Activated naive CD4-positive, alpha-beta T cell treated with anti-CD3 and anti-CD28 coated beads, Interleukin-2, amount 50 U/mL, for 72 hours (primary cell): Measurements from ENCODE around the gene KRTAP10-3. TPM values are rescaled to one million over a fixed set of nuclear protein-coding genes. Genes with fewer than 3 reads are reported as not detected.
A peak's percentile ranks its signal among the peaks of the same experiment; 100 is the strongest.
"Not testable (repeated sequence)": the region's sequence is repeated elsewhere in the genome, so short reads cannot be mapped to it uniquely, and the experiment has no call there.

ENCODE experiments used
- ATAC-seq, 2 donors: fragments of 150-1000 bp; cut with Tn5 transposase; 2 replicates each; pipeline ENCODE4 v1.10.0; 2021; ENCODE audit warnings: mild to moderate bottlenecking in 2 of 2, moderate library complexity in 2 of 2
- DNase-seq, 2 donors: peaks; one replicate each; pipeline ENCODE4 v3.0.0; 2021 to 2022; ENCODE audit warnings: low spot score in 2 of 2
- H3K27ac Mint-ChIP-seq, 2 donors: one replicate each; pipeline ENCODE4 v1.8.0; 2022; ENCODE audit warnings: mild to moderate bottlenecking in 2 of 2, mixed read lengths in 2 of 2
- H3K36me3 Mint-ChIP-seq, 2 donors: one replicate each; pipeline ENCODE4 v1.8.0; 2022; ENCODE audit warnings: mixed read lengths in 2 of 2
- H3K9me3 Mint-ChIP-seq, 2 donors: one replicate each; pipeline ENCODE4 v1.8.0; 2022; ENCODE audit warnings: mixed read lengths in 2 of 2
- total RNA-seq, 2 donors: library from RNA; stranded (reverse); gene quantifications; one replicate each; pipeline ENCODE4 v1.2.3, GENCODE V29; 2022

KRTAP10-3 gene
- total RNA-seq, 2 donors from 2014 or later: not detected

DNA sequence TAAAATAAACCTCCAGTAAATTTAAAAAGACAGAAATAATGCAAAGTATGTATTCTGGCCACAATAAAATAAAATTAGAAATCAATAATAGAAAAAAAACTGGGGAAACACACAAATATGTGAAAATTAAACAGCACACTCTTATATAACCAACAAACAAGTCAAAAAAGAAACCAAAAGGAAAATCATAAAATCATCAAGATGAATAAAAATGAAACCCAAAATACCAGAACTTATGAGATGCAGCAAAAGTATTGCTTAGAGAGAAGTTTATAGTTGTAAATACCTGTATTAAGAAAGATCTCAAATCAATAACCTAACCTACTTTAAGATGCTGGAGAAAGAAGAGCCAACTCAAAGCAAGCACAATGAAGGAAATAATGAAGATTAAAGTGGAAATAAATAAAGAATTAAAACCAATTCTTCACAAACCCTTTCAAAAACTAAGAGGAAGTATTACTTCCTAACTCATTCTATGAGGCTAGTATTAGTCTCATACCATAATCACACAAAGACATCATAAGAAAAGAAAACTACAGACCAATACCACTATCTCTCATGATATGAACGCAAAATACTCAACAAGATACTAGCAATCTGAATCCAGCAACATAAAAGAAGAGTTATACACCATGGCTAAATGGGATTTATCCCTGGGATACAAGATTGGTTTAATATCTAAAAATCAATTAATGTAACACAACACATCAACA lies 6.4 kb upstream of the KRTAP10-3 start:
- Mint-ChIP-seq H3K9me3 (peaks cover 6% of the 10 kb centered on the region in 2 donors), H3K36me3 (peaks cover 9 to 18% of the 10 kb centered on the region in 2 donors), H3K27ac (peak overlapping the region in 1 of 2 donors; percentile 81)
- DNase-seq: no peak
- no peak for ATAC-seq

DNA sequence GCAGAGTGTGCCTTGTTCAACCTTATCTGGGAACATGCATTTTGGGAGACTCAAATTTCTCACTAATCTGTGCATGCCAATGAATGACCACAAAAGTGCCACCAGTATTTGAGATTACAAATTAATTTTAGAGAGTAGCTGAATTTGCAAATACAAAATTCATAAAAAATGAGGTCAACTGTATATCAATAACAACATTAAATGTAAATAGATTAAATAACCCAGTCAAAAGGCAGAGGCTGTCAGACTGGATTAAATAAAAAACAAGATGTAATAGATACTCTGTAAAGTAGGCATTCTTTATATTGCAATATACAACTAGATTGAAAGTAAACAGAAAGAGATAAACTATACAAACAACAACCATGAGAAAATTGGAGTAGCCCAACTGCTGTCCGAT lies 5.5 kb upstream of the KRTAP10-3 start:
- Mint-ChIP-seq H3K9me3 (peaks cover 6% of the 10 kb centered on the region in 2 donors), H3K36me3 (peaks cover 10 to 22% of the 10 kb centered on the region in 2 donors), H3K27ac (no peak overlapping the region)
- DNase-seq: no peak
- ATAC-seq: no peak

DNA sequence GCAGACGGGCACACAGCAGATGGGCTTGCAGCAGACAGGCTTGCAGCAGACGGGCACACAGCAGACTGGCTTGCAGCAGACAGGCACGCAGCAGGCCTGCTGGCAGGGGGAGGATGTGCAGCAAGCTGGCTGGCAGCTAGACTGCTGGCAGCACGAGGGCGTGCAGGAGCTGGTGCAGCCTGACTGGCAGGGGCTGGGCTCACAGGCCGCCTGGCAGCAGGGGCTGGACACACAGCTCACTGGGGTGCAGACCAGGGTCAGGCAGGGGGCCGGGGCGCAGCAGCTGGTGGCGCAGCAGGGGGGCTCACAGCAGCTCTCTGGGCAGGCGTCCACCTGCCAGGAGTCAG lies 293 bp downstream of the KRTAP10-3 start:
- ATAC-seq, DNase-seq, H3K27ac Mint-ChIP-seq: not testable (repeated sequence)
- Mint-ChIP-seq H3K36me3 (peaks cover 10 to 28% of the 10 kb centered on the region in 2 donors), H3K9me3 (peaks cover 6 to 15% of the 10 kb centered on the region in 2 donors)

DNA sequence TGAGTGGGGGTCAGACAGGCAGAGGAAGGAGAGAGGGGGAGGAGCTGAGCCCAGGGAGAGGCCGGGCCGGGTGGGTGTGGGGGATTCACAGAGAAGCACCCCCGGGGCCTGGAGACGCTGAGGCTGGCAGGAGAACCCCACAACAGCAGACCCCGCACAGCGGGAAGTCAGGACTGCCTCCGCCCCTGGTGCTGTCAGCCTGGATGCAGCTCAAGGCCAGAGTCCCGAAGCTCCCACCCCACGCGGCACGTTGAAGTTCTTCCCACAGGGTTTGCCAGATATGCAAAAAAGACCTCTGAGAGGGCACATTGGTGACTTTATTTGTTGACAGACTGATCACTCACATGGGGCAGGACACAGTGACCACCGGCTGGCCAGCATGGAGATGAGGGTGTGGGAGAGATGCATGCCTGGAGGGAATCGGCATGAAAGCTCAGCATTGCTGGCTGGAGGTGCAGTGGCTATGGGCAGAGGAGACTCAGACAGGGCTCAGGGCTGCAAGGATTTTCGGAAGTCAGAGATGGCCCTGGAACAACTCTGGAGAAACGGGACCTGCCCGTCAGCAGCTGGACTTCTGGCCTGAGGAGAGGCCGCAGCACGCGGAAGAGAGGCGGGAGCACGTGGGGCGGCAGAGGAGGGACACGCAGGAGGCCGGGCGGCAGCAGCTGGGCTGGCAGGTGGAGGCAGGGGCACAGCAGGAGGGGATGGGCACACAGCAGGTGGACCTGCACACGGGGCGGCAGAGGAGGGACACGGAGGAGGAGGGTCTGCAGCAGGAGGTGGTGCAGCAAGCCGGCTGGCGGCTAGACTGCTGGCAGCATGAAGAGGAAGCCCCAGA lies 885 bp downstream of the KRTAP10-3 start:
- no peak for DNase-seq
- ATAC-seq: no peak
- Mint-ChIP-seq H3K9me3 (peaks cover 6 to 21% of the 10 kb centered on the region in 2 donors), H3K36me3 (peaks cover 10 to 33% of the 10 kb centered on the region in 2 donors), H3K27ac (peak overlapping the region in 1 of 2 donors; percentile 3)

DNA sequence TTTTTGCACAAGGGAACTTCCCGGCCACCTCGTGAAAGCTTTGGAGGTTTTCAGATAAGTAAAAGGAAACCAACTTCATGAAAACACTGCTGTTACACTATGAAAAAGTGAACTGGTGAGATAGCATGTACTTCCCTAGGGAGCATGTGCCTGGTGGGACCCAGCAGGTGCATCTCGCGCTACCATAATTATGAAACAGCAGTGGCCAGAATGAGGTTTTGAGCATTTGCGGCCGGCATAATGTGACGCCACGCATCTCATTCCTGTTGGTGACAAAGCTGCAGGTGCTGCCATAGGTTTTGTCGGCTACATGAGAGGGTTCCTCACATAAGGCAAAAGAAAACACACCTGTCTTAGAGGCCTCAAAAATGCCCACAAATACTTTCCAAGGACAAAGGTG lies 1.7 kb downstream of the KRTAP10-3 start:
- H3K27ac Mint-ChIP-seq: no peak overlapping the region
- peaks cover 6 to 21% of the 10 kb centered on the region in 2 donors for H3K9me3 Mint-ChIP-seq

DNA sequence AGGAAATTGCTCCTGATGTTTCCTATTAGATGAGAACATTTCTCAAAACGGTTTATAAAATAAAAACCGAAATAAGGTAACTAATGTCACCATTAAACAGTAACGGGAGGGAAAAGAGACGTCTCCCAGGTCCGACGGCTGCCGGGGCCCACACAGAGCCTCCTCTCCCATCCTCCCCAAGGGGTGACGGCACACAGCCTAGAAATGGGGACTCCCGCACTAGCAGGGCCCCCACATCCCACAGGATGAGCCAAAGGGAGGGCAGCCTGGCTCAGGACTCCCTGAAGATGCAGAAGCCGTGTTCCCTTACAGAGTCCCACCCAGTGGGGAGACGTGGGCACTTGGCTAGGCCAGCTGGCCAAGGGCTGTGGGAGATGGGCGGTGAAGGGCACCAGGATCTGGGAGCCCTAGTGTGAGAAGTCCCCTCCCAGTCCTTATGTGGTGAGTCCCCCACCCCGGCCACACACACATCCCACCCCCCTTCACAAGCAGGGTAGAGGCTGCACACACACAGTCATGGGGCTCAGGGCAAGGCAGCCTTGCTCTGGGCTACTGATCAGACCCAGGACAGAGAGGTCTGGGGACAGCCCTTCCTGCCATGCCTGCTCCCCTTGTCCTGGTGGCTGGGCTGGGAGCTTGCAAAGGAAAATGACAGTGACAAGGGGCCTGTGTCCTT lies 3.3 kb downstream of the KRTAP10-3 start:
- DNase-seq (no peak), ATAC-seq (no peak)
- H3K9me3 Mint-ChIP-seq: peaks cover 0 to 16% of the 10 kb centered on the region in 2 donors
- peaks cover 4 to 19% of the 10 kb centered on the region in 2 donors for H3K36me3 Mint-ChIP-seq
- H3K27ac Mint-ChIP-seq: no peak overlapping the region

More for the DNA sequence above, 1.7 kb downstream of the KRTAP10-3 start:
- ATAC-seq (no peak), DNase-seq (no peak)
- peaks cover 10 to 27% of the 10 kb centered on the region in 2 donors for H3K36me3 Mint-ChIP-seq

DNA sequence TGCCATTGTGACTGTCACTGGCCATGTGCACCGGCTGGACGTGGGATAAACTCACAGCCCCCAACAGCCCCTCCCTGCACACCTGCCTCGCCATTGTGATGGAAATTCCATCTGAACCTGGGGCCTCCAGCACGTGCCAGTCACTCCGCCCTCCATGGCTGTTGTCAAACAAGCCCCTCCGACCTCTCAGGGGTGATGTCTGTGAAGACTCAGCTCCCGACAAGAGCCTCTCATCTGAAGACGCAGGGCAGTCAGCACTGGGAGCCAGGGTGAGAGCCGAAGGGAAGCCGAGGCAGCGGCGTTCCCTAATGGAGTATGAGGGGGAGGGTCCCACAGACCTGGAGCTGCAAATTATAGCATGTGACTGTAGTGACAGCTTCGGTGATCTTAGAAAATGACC lies 5.9 kb downstream of the KRTAP10-3 start:
- peaks cover 8 to 15% of the 10 kb centered on the region in 2 donors for H3K36me3 Mint-ChIP-seq
- peaks cover 2 to 17% of the 10 kb centered on the region in 2 donors for H3K9me3 Mint-ChIP-seq
- DNase-seq (no peak), ATAC-seq (no peak)
- H3K27ac Mint-ChIP-seq: no peak overlapping the region

DNA sequence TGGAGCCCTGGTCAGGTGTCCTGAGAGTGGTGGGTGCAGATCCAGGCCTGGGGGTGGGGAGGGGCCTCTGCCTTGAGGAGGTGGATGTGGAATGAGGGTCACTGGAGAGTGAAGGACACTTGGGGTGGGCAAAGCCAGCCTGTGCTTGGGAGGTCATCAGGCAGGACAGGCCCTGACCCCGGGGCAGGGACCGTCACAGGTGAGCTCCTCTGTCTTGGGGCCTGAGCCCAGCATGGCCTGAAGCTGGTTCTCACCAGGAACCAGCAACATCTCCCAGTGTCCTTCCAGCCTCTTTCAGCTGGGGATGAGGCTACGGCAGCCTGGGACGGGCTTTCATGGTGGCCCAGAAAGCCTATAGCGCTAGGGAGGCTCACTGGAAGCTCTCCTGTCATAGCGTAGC lies 6.5 kb downstream of the KRTAP10-3 start:
- DNase-seq (peak in 1 of 2 donors; percentile 43), ATAC-seq (no peak)
- H3K36me3 Mint-ChIP-seq: peaks cover 13 to 20% of the 10 kb centered on the region in 2 donors
- peak overlapping the region in 1 of 2 donors; percentile 22 for H3K27ac Mint-ChIP-seq
- H3K9me3 Mint-ChIP-seq: peaks cover 7 to 22% of the 10 kb centered on the region in 2 donors

DNA sequence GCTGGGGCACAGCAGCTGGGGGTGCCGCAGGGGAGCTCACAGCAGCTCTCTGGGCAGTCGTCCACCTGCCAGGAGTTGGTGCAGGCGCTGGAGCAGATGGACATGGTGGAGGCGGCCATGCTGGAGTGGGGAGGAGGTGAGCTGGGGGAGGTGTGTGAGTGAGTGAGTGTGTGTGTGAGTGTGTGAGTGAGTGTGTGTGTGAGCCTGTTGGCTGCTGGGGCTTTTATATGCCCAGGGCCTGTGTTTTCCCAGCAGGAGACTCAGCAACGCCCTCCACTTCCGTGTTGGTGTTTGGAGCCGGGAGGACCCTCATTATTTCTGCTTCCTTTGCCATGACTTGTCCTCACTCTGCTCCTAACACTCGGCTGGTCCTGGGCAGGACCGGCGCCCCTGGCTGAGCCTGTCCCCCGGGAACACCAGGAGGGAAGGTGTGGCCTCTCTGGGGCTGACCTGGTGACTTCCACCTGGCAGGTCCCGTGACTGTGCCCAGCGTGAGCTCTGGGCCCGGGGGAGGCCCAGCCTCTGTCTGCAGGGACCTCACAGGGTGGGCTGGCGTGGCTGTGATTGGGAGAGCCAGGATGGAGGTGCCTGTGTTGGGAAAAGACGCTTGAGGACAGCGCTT lies 7.1 kb downstream of the KRTAP10-3 start, which contains the start of gene KRTAP10-2:
Gene KRTAP10-2 (minus strand): TSS at position 166 of the 622 bp plus-strand sequence. CDS start 47 bp downstream, at position 119.
- H3K27ac Mint-ChIP-seq: peak within 1 kb of the TSS; percentile 22 to 29
- ATAC-seq (no peak), DNase-seq (peak in 1 of 2 donors; percentile 30)
- peaks cover 20 to 27% of the 10 kb centered on the region in 2 donors for H3K36me3 Mint-ChIP-seq
- peaks cover 14 to 29% of the 10 kb centered on the region in 2 donors for H3K9me3 Mint-ChIP-seq

DNA sequence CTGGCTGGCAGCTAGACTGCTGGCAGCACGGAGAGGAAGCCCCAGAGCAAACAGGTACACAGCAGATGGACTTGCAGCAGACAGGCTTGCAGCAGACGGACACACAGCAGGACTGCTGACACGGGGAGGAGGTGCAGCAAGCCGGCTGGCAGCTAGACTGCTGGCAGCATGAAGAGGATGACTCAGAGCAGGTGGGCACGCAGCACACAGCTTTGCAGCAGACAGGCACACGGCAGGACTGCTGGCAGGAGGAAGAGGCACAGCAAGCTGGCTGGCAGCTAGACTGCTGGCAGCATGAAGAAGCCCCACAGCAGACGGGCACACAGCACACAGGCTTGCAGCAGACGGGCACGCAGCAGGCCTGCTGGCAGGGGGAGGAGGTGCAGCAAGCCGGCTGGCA lies 7.8 kb downstream of the KRTAP10-3 start:
- ATAC-seq (no peak), DNase-seq (peak in 1 of 2 donors; percentile 25)
- peak overlapping the region; percentile 10 to 29 for H3K27ac Mint-ChIP-seq
- H3K9me3 Mint-ChIP-seq: peaks cover 15 to 31% of the 10 kb centered on the region in 2 donors
- H3K36me3 Mint-ChIP-seq: peaks cover 21 to 29% of the 10 kb centered on the region in 2 donors

DNA sequence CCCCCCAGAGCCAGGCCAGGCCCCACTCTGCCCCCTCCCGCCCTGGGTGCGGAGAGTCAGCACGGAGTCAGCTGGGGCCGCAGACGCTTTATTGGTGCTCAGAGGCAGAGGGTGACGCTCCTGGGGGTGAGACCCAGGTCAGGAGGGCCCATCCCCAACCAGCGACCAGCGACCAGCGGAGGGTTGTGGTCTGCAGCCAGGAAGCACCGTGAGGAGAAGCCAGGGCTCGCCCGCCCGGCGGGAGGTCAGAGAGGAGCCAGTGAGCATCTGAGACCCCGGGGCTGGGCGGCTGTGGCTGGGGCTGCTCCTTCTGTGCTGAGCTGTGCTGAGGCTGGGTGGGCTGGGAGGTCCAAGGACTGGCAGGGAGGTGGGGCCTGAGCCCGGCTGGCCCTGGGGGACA lies 8.3 kb downstream of the KRTAP10-3 start:
- peak in 1 of 2 donors; percentile 52 for DNase-seq
- not testable (repeated sequence) for ATAC-seq
- Mint-ChIP-seq H3K36me3 (peaks cover 21 to 29% of the 10 kb centered on the region in 2 donors), H3K9me3 (peaks cover 15 to 34% of the 10 kb centered on the region in 2 donors), H3K27ac (peak overlapping the region in 1 of 2 donors; percentile 29)

DNA sequence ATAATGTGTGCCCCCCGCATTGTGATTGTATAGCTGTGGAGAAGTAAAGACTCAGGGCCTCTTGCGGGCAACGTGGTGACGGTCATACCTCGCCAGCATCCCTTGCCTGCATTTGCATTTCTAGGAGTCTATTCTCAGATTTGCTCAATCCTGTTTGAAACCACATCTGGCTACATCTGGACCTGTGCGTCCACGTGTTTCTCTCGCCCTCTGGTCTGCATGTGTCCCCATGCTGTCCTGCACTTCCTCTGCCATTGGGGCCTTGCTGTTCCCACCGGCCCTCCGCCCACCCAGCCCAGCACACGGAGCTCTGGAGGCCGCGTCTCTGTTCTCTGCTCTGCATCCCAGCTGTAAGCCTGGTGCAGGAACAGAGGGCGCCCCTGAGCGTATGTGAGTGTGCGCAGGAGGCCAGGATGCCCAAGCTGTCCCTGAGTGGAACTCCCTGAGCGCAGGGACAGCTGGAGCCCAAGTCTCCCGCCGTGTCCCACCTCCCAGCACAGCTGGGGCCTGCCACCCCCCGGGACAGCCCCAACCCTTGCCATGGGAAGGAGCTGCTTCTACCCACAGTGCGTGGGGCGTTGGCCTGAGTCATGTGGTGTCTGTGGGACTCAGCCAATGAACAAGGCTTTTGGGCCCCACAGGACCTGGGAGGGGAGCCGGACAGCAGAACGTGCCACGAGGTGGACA lies 8.9 kb downstream of the KRTAP10-3 start:
- Mint-ChIP-seq H3K36me3 (peaks cover 21 to 28% of the 10 kb centered on the region in 2 donors), H3K9me3 (peaks cover 15 to 32% of the 10 kb centered on the region in 2 donors), H3K27ac (peak overlapping the region in 1 of 2 donors; percentile 19)
- ATAC-seq (no peak), DNase-seq (peak in 1 of 2 donors; percentile 30)

DNA sequence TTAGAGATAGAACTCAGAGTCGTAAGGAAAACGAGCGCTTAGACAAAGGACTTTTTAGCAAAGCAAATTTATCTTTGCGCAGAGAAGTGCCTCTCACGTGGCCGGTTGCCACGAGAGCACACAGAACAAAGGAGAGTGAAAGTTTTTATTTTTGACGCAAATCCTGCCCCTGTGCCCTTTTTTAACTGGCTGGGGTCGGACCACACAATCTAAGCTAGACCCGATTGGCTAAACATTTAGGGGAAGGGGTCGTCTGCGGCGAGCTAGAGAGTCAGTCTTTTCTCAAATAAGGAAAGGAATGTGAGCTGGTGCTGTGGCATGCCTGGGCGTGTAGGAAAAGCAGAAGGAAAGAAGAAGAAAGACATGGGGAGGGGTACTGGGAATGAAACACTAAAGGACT lies 9.7 kb downstream of the KRTAP10-3 start:
- ATAC-seq: no peak
- Mint-ChIP-seq H3K27ac (peak overlapping the region; percentile 0 to 19), H3K36me3 (peaks cover 21 to 26% of the 10 kb centered on the region in 2 donors), H3K9me3 (peaks cover 15 to 29% of the 10 kb centered on the region in 2 donors)
- no peak for DNase-seq

DNA sequence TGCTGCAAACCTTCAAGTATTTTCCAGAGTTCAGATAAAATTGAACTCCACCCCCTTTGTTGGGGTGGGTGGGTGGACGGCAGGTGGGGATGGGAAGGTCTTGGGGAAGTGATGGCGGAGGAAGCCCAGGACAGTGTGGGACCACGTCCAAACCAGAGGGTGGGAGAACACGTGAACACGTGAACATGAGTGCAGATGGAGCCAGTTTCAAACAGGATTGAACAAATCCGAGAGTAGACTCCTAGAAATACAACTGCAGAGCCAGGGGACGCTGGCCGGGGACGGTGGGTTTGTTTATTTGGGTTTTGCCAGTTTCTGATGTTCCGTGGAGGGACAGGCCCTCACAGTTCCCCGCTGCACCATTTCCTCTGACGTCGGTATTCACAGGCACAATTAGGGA lies 10.2 kb downstream of the KRTAP10-3 start:
- ATAC-seq: no peak
- H3K27ac Mint-ChIP-seq: peak overlapping the region in 1 of 2 donors; percentile 96
- DNase-seq: peak in 1 of 2 donors; percentile 50
- peaks cover 15 to 26% of the 10 kb centered on the region in 2 donors for H3K9me3 Mint-ChIP-seq
- H3K36me3 Mint-ChIP-seq: peaks cover 21 to 25% of the 10 kb centered on the region in 2 donors

DNA sequence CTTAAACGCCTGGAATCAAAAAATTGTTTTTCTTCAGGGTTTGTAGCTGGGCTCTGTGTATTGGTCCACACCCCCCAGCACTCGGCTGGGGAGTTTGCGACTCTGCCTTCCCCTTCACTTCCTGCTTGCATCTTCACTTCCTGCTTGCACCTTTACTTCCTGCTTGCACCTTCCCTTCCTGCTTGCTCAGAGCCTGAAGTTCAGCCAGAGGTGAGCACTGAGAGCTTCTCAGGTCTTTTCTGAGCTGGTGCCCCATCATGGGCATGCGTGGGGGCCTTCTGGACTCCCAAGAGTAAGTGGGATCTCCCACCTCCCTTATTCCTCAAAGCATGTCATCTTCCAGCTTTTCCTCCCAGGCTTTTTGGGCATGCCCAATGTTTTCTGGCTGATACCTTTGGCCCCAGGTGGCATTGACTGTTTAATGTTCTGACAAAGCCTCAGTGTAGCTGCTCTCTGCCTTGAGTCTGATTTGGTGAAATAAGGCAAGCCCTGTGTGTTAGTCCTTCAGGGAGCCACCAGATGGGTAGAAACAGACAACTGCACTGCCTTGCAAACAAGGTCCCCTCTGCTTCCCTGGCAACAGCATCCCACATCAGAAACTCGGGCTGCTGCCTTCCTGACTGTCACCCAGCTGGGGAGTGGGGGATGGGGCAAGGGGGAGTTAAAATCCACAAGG lies 10.8 kb downstream of the KRTAP10-3 start:
- Mint-ChIP-seq H3K27ac (peak overlapping the region; percentile 87 to 96), H3K9me3 (peaks cover 15 to 20% of the 10 kb centered on the region in 2 donors), H3K36me3 (peaks cover 19 to 21% of the 10 kb centered on the region in 2 donors)
- peak in 1 of 2 donors; percentile 83 for ATAC-seq
- DNase-seq: peak in 1 of 2 donors; percentile 48
